PC-3 (cell line): ENCODE data around the gene ABCA8. TPM values are rescaled to one million over a fixed set of nuclear protein-coding genes. Genes with fewer than 3 reads are reported as not detected.

ENCODE experiments used
- ATAC-seq: fragments of 200-7000 bp; cut with Tn5 transposase; 2 replicates; pipeline ENCODE4 v1.9.1; 2020; ENCODE audit warnings: mild to moderate bottlenecking, moderate library complexity
- BruUV-seq: library from RNA; stranded (reverse); fragments of 400-500 nt; replicated peaks from 2 replicates; lab custom pipeline; 2021; lab: Mats Ljungman, UMichigan
- CTCF ChIA-PET: fragments of 300-600 bp; sonication (Branson Sonifier 250); formaldehyde crosslinking; loops from one replicate; lab custom pipeline; 2022; ENCODE audit warnings: antibody characterized with exemption; lab: Charles Lee
- POLR2A ChIA-PET: fragments of 300-600 bp; sonication (Branson Sonifier 250); formaldehyde crosslinking; loops from one replicate; lab custom pipeline; 2022; ENCODE audit warnings: antibody characterized with exemption; ENCODE audit not compliant: unreplicated experiment; lab: Charles Lee
- DNase-seq: peaks from one replicate; pipeline ENCODE4 v3.0.0-alpha.2; 2015
- H2AFZ ChIP-seq: fragments of 300-600 bp; sonication (generic); 2 replicates; pipeline ENCODE4 v1.6.0; 2016; ENCODE audit warnings: antibody characterized with exemption, low read length
- H3F3A ChIP-seq: fragments of 300-600 bp; sonication (generic); one replicate; pipeline ENCODE4 v1.6.0; 2017; ENCODE audit warnings: antibody characterized with exemption, low read length, control low read depth, mild to moderate bottlenecking; ENCODE audit not compliant: unreplicated experiment
- H3K27ac ChIP-seq: fragments of 300-600 bp; sonication (generic); 2 replicates; pipeline ENCODE4 v1.5.1; 2016; ENCODE audit warnings: mild to moderate bottlenecking, low read length
- H3K27me3 ChIP-seq: fragments of 300-600 bp; sonication (generic); 2 replicates; pipeline ENCODE4 v1.6.1; 2016; ENCODE audit warnings: low read length, mixed read lengths
- H3K36me3 ChIP-seq: fragments of 300-600 bp; sonication (generic); 2 replicates; pipeline ENCODE4 v1.6.1; 2016; ENCODE audit warnings: low read depth, mixed run types, low read length, mixed read lengths
- H3K4me1 ChIP-seq: fragments of 300-600 bp; sonication (generic); 2 replicates; pipeline ENCODE4 v1.5.1; 2016; ENCODE audit warnings: low read length; ENCODE audit not compliant: insufficient read depth
- H3K4me2 ChIP-seq: fragments of 300-600 bp; sonication (generic); 2 replicates; pipeline ENCODE4 v1.6.0; 2016; ENCODE audit warnings: low read length
- H3K4me3 ChIP-seq: fragments of 300-600 bp; sonication (generic); 2 replicates; pipeline ENCODE4 v1.5.1; 2016; ENCODE audit warnings: mild to moderate bottlenecking, low read length, mixed read lengths
- H3K79me2 ChIP-seq: fragments of 300-600 bp; sonication (generic); 2 replicates; pipeline ENCODE4 v1.6.1; 2017; ENCODE audit warnings: low read length, mixed read lengths
- H3K9ac ChIP-seq: fragments of 300-600 bp; sonication (generic); 2 replicates; pipeline ENCODE4 v1.6.0; 2016; ENCODE audit warnings: mild to moderate bottlenecking, low read length
- H3K9me2 ChIP-seq: fragments of 300-600 bp; sonication (generic); replicated peaks from 2 replicates; pipeline ENCODE4 v1.6.1; 2016; ENCODE audit warnings: mixed run types, low read length, mixed read lengths
- H3K9me3 ChIP-seq: fragments of 300-600 bp; sonication (generic); 2 replicates; pipeline ENCODE4 v1.6.1; 2016; ENCODE audit warnings: low read length, mixed read lengths
- H4K20me1 ChIP-seq: fragments of 300-600 bp; sonication (generic); 2 replicates; pipeline ENCODE4 v1.6.1; 2016; ENCODE audit warnings: low read length, mixed read lengths
- EZH2 ChIP-seq: fragments of 300-600 bp; sonication (generic); IDR thresholded peaks from one replicate; pipeline ENCODE4 v1.6.1; 2017; ENCODE audit warnings: antibody characterized with exemption, mild to moderate bottlenecking, low read length; ENCODE audit not compliant: unreplicated experiment
- EZH2phosphoT487 ChIP-seq: fragments of 300-600 bp; sonication (generic); IDR thresholded peaks from 2 replicates; pipeline ENCODE4 v1.6.1; 2018; ENCODE audit warnings: mild to moderate bottlenecking, antibody characterized with exemption, low read length, borderline replicate concordance
- intact Hi-C: fragments of 100-400 bp; cut with micrococcal nuclease; formaldehyde crosslinking; loops from 2 replicates; pipeline ENCODE4 v1.9.0; 2023
- total RNA-seq: library from RNA; depleted of rRNA; stranded (reverse); fragments of >200 nt; gene quantifications from 2 replicates; pipeline ENCODE4 v1.2.3, GENCODE V29; 2014
- TF ChIP-seq, protein P1 (sequence below): fragments of 300-600 bp; sonication (generic); conservative IDR thresholded peaks from 2 replicates; pipeline ENCODE4 v1.5.1; 2017; ENCODE audit warnings: antibody characterized with exemption, low read depth, mild to moderate bottlenecking, low read length

Gene ABCA8
- total RNA-seq, 1 experiment from 2014 or later = 0.22 TPM

DNA sequence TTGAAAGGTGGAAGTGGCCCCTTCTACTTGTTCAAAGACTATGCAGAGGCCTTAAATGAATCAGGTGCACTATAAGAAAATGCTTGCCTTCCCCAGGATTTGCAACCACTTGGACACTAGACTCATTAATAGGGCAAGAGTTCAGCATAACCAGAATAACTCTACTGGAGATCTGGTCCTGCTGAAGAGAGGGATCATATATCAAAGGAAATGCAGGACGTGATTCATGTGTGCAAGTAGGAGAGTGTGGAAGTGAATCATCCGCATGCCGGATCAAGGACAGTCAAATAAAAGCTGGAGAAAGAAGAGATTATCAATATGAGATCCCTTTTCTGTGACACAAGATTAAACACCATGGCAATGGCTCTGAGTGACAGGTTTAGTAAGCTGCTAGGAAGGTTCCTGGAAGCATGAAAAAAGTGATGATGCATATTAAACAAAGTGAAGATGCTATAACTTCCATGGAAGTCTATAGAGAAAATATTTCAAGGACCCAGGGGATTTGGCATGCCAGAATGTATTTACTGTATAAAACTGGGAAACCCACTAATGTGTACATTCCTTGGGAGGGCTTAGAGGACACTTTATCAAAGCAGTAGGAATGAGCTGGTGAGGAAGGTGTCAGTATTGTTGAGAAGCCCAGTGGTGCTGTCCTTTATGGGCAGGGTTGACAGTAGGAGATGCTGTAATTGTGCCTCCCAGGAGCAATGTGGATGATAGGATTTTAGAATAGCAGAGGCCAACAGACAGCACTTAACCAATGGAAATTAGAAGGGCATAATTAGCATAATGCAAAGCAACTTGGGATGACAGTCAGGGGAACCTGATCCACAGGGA, 133.1 kb downstream of the ABCA8 start:
- intact Hi-C loops = loop anchor here (1.0 to 2.0 kb wide), 5 partner anchors 13 to 84 kb away; no protein-coding TSS in a partner anchor
- peaks cover 8% of the 10 kb centered on the region for H3F3A ChIP-seq
- no peaks in the 10 kb centered on the region for H4K20me1 ChIP-seq
- no peaks in the 10 kb centered on the region for H3K9me2 ChIP-seq
- no peaks in the 10 kb centered on the region for H3K79me2 ChIP-seq
- POLR2A ChIA-PET = no interaction called here
- TF ChIP-seq, protein P1, sequence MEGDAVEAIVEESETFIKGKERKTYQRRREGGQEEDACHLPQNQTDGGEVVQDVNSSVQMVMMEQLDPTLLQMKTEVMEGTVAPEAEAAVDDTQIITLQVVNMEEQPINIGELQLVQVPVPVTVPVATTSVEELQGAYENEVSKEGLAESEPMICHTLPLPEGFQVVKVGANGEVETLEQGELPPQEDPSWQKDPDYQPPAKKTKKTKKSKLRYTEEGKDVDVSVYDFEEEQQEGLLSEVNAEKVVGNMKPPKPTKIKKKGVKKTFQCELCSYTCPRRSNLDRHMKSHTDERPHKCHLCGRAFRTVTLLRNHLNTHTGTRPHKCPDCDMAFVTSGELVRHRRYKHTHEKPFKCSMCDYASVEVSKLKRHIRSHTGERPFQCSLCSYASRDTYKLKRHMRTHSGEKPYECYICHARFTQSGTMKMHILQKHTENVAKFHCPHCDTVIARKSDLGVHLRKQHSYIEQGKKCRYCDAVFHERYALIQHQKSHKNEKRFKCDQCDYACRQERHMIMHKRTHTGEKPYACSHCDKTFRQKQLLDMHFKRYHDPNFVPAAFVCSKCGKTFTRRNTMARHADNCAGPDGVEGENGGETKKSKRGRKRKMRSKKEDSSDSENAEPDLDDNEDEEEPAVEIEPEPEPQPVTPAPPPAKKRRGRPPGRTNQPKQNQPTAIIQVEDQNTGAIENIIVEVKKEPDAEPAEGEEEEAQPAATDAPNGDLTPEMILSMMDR = no peak
- TF ChIP-seq EZH2phosphoT487 (no peak), EZH2 (no peak)
- H3K4me1 ChIP-seq = peaks cover 25% of the 10 kb centered on the region
- CTCF ChIA-PET = interaction anchor here (0.6 kb wide), 1 partner anchor 390 kb away, joined by 3 read pairs; no protein-coding TSS in a partner anchor
- no peaks in the 10 kb centered on the region for H3K9me3 ChIP-seq
- H3K27me3 ChIP-seq = no peaks in the 10 kb centered on the region
- no peak overlapping the region for H3K4me3 ChIP-seq
- H3K27ac ChIP-seq = peak overlapping the region; percentile 48
- H2AFZ ChIP-seq = no peak overlapping the region
- ATAC-seq (peak; percentile 97), DNase-seq (peak; percentile 97)
- peak overlapping the region; percentile 47 for H3K4me2 ChIP-seq
- no peak overlapping the region for H3K9ac ChIP-seq
- no peaks in the 10 kb centered on the region for H3K36me3 ChIP-seq
- BruUV-seq = no TSS peak

DNA sequence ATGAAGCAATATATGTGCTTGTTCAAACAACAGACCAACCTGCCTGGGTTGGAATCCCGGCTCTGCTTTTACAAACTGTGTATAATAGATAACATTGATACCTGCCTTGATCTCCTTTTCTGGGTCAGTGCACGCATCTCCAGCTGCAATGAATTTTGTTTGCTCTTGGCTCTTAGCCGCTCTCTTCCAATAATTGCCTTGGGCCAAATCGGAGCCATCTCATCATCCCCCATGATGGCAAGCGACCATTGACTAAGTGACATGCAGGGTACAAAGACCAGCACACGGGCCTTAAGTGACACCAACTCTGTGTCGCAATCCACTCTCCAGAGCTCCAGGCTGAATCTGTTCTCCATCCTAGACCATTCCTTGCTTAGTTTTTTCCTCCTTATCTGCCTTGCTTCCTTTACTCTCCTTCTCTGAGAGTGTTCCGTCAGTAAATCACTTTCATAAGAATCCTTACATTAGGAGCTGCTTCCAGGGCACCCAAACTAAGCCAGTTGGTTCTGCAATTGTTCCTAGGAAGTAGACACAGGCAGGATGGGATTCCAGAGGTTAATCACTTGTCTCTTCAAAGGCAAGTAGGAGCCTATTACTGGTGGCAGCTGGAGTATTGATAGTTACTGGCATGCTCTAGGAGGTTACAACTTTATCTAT, 134.2 kb downstream of the ABCA8 start:
- TF ChIP-seq EZH2 (no peak), EZH2phosphoT487 (no peak)
- TF ChIP-seq, protein P1 = no peak
- H3K36me3 ChIP-seq = no peaks in the 10 kb centered on the region
- H4K20me1 ChIP-seq = no peaks in the 10 kb centered on the region
- POLR2A ChIA-PET = no interaction called here
- no TSS peak for BruUV-seq
- no peak overlapping the region for H3K4me3 ChIP-seq
- H3K27ac ChIP-seq = peak overlapping the region; percentile 41
- peaks cover 8% of the 10 kb centered on the region for H3F3A ChIP-seq
- peak overlapping the region; percentile 47 for H3K4me2 ChIP-seq
- no peak overlapping the region for H2AFZ ChIP-seq
- H3K4me1 ChIP-seq = peaks cover 25% of the 10 kb centered on the region
- intact Hi-C loops = no loop called here
- H3K9me3 ChIP-seq = no peaks in the 10 kb centered on the region
- no peaks in the 10 kb centered on the region for H3K9me2 ChIP-seq
- H3K27me3 ChIP-seq = no peaks in the 10 kb centered on the region
- no peak overlapping the region for H3K9ac ChIP-seq
- ATAC-seq (no peak), DNase-seq (no peak)
- H3K79me2 ChIP-seq = no peaks in the 10 kb centered on the region
- CTCF ChIA-PET = no interaction called here
